ENCODE results near the gene CST7.

Gene CST7

GRCh38 chr20:24966317-24967012, 17.4 kb downstream of the CST7 start:
- DNase-seq = peak; percentile 1

- peak; percentile 38 for DNase-seq
Observed at GRCh38 chr20:24968278-24968800, 19.3 kb downstream of the CST7 start.

- DNase-seq = no peak
Observed at GRCh38 chr20:24969186-24970029, 20.3 kb downstream of the CST7 start.

GRCh38 chr20:24970030-24970553, 21.0 kb downstream of the CST7 start:
- no peak for DNase-seq

- no peak for DNase-seq
Observed at GRCh38 chr20:24970754-24971153, 21.7 kb downstream of the CST7 start.

- no peak for DNase-seq
Observed at GRCh38 chr20:24971376-24972101, 22.5 kb downstream of the CST7 start.

GRCh38 chr20:24972341-24972740, 23.3 kb downstream of the CST7 start:
- no peak for DNase-seq

GRCh38 chr20:24977336-24977735, 28.3 kb downstream of the CST7 start:
- DNase-seq = no peak

GRCh38 chr20:24977797-24978196, 28.7 kb downstream of the CST7 start:
- DNase-seq = no peak

- DNase-seq = no peak
Observed at GRCh38 chr20:24978513-24978912, 29.4 kb downstream of the CST7 start.

GRCh38 chr20:24979036-24979960, 30.2 kb downstream of the CST7 start:
- no peak for DNase-seq

- DNase-seq = no peak
Observed at GRCh38 chr20:24980291-24981053, 31.4 kb downstream of the CST7 start.

GRCh38 chr20:24981282-24981681, 32.2 kb downstream of the CST7 start:
- DNase-seq = no peak

- no peak for DNase-seq
Observed at GRCh38 chr20:24981790-24982189, 32.7 kb downstream of the CST7 start.

GRCh38 chr20:24983896-24984295, 34.8 kb downstream of the CST7 start:
- no peak for DNase-seq

- no peak for DNase-seq
Observed at GRCh38 chr20:24984961-24985640, 36.0 kb downstream of the CST7 start.

- DNase-seq = no peak
Observed at GRCh38 chr20:24985802-24986201, 36.7 kb downstream of the CST7 start.

GRCh38 chr20:24986436-24987015, 37.5 kb downstream of the CST7 start:
- DNase-seq = no peak

GRCh38 chr20:24987244-24987643, 38.2 kb downstream of the CST7 start:
- no peak for DNase-seq
